ENCODE results near the gene TKT.
A peak's percentile ranks its signal among the peaks of the same experiment; 100 is the strongest.

TKT gene

GRCh38 chr3:53217175-53217574 is 38.6 kb downstream of the TKT start:
- Mint-ChIP-seq H3K4me3 (no peak overlapping the region), H3K27ac (no peak overlapping the region), H3K27me3 (peaks cover 2% of the 10 kb centered on the region), H3K36me3 (ENCODE audit: low read depth) (no peaks in the 10 kb centered on the region), H3K4me1 (peaks cover 1% of the 10 kb centered on the region), H3K9me3 (no peaks in the 10 kb centered on the region)
- ATAC-seq: no peak
- no peak for DNase-seq

- no peaks in the 10 kb centered on the region for H3K36me3 Mint-ChIP-seq (ENCODE audit: low read depth)
- H3K27me3 Mint-ChIP-seq: peaks cover 2% of the 10 kb centered on the region
- DNase-seq (no peak), ATAC-seq (no peak)
- H3K4me1 Mint-ChIP-seq: peaks cover 4% of the 10 kb centered on the region
- no peak overlapping the region for H3K4me3 Mint-ChIP-seq
- H3K9me3 Mint-ChIP-seq: no peaks in the 10 kb centered on the region
- H3K27ac Mint-ChIP-seq: no peak overlapping the region
These were observed 39.1 kb downstream of the TKT start for GRCh38 chr3:53216723-53217122.

DNA sequence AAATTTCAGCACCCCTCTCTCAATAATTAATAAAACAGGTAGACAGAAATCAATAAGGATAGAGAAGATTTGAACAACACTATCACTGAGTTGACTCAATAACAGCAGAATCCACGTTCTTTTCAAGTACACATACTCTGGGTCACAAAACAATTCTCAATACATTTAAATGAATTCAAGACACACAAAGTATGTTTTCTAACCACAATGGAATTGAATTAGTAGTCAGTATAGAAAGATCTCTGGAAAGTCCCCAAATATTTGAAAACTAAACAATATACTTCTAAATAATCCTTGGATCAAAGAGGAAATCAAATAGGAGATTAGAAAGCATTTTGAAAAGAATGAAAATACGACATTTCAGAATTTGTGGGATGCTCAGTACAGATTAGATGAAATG is 40.0 kb downstream of the TKT start:
- H3K4me3 Mint-ChIP-seq: no peak overlapping the region
- no peaks in the 10 kb centered on the region for H3K36me3 Mint-ChIP-seq (ENCODE audit: low read depth)
- no peaks in the 10 kb centered on the region for H3K9me3 Mint-ChIP-seq
- ATAC-seq (no peak), DNase-seq (no peak)
- no peak overlapping the region for H3K27ac Mint-ChIP-seq
- peaks cover 2% of the 10 kb centered on the region for H3K27me3 Mint-ChIP-seq
- H3K4me1 Mint-ChIP-seq: peaks cover 4% of the 10 kb centered on the region

GRCh38 chr3:53213276-53213675 is 42.5 kb downstream of the TKT start:
- no peak for DNase-seq
- no peak overlapping the region for H3K27ac Mint-ChIP-seq
- ATAC-seq: no peak
- H3K4me1 Mint-ChIP-seq: peaks cover 3% of the 10 kb centered on the region
- H3K4me3 Mint-ChIP-seq: no peak overlapping the region
- H3K36me3 Mint-ChIP-seq (ENCODE audit: low read depth): no peaks in the 10 kb centered on the region
- H3K9me3 Mint-ChIP-seq: no peaks in the 10 kb centered on the region
- H3K27me3 Mint-ChIP-seq: peaks cover 2% of the 10 kb centered on the region

- peak; percentile 54 for ATAC-seq
- Mint-ChIP-seq H3K36me3 (ENCODE audit: low read depth) (no peaks in the 10 kb centered on the region), H3K4me3 (no peak overlapping the region), H3K9me3 (no peaks in the 10 kb centered on the region), H3K4me1 (peaks cover 3% of the 10 kb centered on the region), H3K27ac (no peak overlapping the region), H3K27me3 (peaks cover 2% of the 10 kb centered on the region)
- no peak for DNase-seq
These were observed 43.8 kb downstream of the TKT start for GRCh38 chr3:53211706-53212702.

DNA sequence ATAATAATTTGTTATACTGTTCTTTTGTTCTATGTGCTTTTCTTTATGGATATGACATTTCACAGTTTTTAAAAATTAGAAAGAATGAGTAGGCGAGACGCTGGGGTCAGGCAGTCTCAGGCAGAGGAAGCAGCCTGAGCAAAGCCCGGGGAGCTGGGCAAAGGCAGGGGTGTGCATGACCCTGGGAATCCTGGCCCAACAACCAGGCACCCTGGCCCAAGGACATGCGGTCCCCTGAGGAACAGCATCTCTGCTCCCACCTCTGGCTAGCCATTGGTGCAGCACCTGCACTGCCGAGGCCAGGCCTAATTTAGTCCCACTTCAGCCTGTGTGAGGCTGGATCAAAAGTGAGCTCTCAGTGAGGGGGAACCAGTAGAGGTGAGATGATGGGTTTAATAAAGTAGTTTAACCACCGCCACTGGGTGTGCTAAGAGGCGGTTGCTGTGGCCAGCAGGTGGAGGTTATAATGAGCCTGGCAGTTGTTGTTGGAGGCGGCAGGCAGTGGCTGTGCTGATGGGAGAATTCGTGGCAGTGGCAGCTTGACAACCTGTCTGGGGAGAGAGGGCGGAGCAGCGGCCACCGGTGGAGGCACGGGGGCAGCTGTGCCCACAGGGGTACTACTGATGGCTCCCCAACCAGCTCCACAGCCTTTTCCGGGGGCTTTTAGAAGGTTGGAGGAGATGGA is 53.3 kb downstream of the TKT start:
- no peaks in the 10 kb centered on the region for H3K9me3 Mint-ChIP-seq
- ATAC-seq (no peak), DNase-seq (no peak)
- H3K36me3 Mint-ChIP-seq (ENCODE audit: low read depth): no peaks in the 10 kb centered on the region
- H3K27me3 Mint-ChIP-seq: no peaks in the 10 kb centered on the region
- no peak overlapping the region for H3K27ac Mint-ChIP-seq
- H3K4me3 Mint-ChIP-seq: no peak overlapping the region
- no peaks in the 10 kb centered on the region for H3K4me1 Mint-ChIP-seq

GRCh38 chr3:53200501-53201498 is 55.0 kb downstream of the TKT start:
- peaks cover 3% of the 10 kb centered on the region for H3K4me1 Mint-ChIP-seq
- H3K27ac Mint-ChIP-seq: no peak overlapping the region
- no peak overlapping the region for H3K4me3 Mint-ChIP-seq
- H3K36me3 Mint-ChIP-seq (ENCODE audit: low read depth): no peaks in the 10 kb centered on the region
- ATAC-seq (no peak), DNase-seq (no peak)
- H3K27me3 Mint-ChIP-seq: no peaks in the 10 kb centered on the region
- no peaks in the 10 kb centered on the region for H3K9me3 Mint-ChIP-seq

DNA sequence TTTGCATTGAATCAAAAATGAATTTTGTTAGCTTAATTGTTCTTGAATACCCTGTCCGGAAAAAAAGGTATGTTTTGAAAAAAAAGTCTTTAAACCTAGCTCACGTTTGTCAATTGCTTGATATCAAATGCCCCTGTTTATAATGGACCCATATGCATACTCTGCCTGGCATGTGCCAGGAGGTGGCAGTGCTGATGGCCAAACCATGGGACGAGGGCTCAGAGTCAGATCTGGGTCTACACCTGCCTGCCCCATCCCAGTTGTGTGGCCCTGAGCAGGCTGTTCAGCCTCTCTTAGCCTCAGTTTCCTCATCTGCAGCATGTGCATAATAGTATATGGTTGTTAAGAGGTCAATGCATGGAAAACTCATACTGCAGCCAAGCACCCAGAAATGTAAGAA is 56.0 kb downstream of the TKT start:
- Mint-ChIP-seq H3K27ac (no peak overlapping the region), H3K27me3 (peaks cover 1% of the 10 kb centered on the region), H3K4me3 (no peak overlapping the region), H3K36me3 (ENCODE audit: low read depth) (no peaks in the 10 kb centered on the region), H3K4me1 (peaks cover 3% of the 10 kb centered on the region), H3K9me3 (no peaks in the 10 kb centered on the region)
- ATAC-seq (no peak), DNase-seq (no peak)

- ATAC-seq: no peak
- H3K4me1 Mint-ChIP-seq: peaks cover 3% of the 10 kb centered on the region
- DNase-seq: no peak
- H3K36me3 Mint-ChIP-seq (ENCODE audit: low read depth): no peaks in the 10 kb centered on the region
- H3K4me3 Mint-ChIP-seq: no peak overlapping the region
- H3K9me3 Mint-ChIP-seq: no peaks in the 10 kb centered on the region
- H3K27ac Mint-ChIP-seq: no peak overlapping the region
- peaks cover 1% of the 10 kb centered on the region for H3K27me3 Mint-ChIP-seq
These were observed 56.8 kb downstream of the TKT start for GRCh38 chr3:53198996-53199395.

DNA sequence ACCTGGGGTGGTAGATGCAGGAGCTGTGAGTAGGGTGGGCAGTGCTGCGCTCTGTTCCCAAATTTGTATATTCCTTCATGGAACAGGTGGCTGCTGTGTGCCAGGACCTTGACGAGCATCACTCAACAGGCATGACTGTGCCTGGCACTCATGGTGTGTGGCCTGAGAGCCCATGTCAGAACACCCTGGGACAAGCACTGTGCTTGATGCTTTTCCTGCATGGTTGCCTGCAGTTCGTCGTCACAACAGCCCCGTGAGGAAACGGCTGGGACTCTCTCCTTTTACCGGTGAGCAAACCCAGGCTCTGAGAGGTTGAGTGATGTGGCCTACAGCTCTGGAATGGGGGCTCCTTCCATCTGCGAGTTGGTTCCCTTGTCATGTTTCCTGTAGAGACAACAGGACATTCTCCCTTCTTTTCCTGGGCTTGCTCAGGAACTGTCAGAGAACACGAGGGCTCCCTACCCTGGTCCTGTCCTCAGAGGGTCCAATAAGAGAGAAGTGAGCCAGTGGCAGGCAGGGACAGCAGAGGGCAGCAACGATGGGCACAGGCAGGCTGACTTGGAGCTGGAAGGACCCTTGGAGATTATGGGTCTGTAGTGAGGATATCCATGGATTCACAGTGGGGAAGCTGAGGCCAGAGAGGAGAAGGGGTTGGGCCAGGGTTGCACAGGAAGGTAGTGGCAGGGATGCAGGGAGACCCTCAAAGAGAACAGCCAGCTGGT is 57.4 kb downstream of the TKT start:
- H3K9me3 Mint-ChIP-seq: no peaks in the 10 kb centered on the region
- peaks cover 3% of the 10 kb centered on the region for H3K4me1 Mint-ChIP-seq
- ATAC-seq: no peak
- H3K36me3 Mint-ChIP-seq (ENCODE audit: low read depth): no peaks in the 10 kb centered on the region
- peaks cover 1% of the 10 kb centered on the region for H3K27me3 Mint-ChIP-seq
- H3K4me3 Mint-ChIP-seq: peak overlapping the region; percentile 32
- no peak overlapping the region for H3K27ac Mint-ChIP-seq
- DNase-seq: no peak

GRCh38 chr3:53196575-53197407 is 59.0 kb downstream of the TKT start:
- Mint-ChIP-seq H3K4me1 (peaks cover 3% of the 10 kb centered on the region), H3K36me3 (ENCODE audit: low read depth) (peaks cover 2% of the 10 kb centered on the region), H3K4me3 (peak overlapping the region; percentile 29), H3K9me3 (no peaks in the 10 kb centered on the region), H3K27me3 (peaks cover 1% of the 10 kb centered on the region), H3K27ac (no peak overlapping the region)
- ATAC-seq: peak; percentile 35
- DNase-seq: peak; percentile 45

GRCh38 chr3:53195602-53196574 is 59.9 kb downstream of the TKT start:
- Mint-ChIP-seq H3K36me3 (ENCODE audit: low read depth) (peaks cover 2% of the 10 kb centered on the region), H3K27me3 (peaks cover 1% of the 10 kb centered on the region), H3K4me3 (no peak overlapping the region), H3K27ac (no peak overlapping the region), H3K9me3 (no peaks in the 10 kb centered on the region), H3K4me1 (peaks cover 3% of the 10 kb centered on the region)
- DNase-seq (peak; percentile 73), ATAC-seq (peak; percentile 65)

All from activated naive CD8-positive, alpha-beta T cell treated with anti-CD3 and anti-CD28 coated beads, Interleukin-2, amount 50 U/mL, for 24 hours (primary cell).